ENCODE measurements around the gene PTPRT. TPM values are rescaled to one million over a fixed set of nuclear protein-coding genes. Genes with fewer than 3 reads are reported as not detected.

Gene PTPRT
- polyA plus RNA-seq, 2 of the 4 experiments (the other 2 are of a cell fraction), result not detected

DNA sequence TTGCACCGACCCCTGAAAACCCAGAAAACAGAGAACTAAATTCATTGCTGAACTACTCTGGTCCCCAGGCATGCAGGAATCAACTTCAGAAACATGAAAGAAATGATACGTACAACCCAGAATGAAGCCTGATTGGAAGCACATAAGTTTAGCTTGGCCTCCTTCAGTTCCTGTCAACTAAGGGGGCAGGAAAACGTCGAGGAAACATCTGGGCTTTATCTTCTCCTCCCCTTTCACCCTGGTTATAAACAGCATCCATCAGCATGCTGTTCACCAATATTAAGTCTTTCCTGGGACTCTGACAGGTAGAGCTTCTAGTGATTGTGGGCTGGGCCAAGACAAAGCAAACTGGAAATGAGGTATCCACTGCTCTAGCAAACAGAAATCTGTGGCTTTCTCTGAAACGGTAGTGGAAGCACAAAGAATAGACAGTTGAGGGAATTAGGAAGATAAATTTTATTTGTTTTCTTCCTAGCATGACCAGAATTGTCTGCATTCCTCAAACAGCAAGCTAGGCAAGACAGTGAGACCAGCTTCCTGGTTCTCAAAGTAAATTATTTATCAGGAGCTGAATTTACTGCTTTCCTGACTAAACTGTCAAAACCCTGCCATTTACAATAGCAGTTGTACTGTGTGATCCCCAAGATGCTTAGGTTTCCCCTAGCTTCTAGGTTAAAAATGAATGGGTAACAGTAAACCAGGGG, 134.4 kb downstream of the PTPRT start:
- CTCF ChIA-PET, result no interaction called here
- no peak for TF ChIP-seq NPAS2 (CRISPR knock-in tag; IDR thresholded peaks at IDR 0.05; ENCODE audit: borderline replicate concordance)
- TF ChIP-seq BHLHE40 (IDR thresholded peaks at IDR 0.05; ENCODE audit: low read depth, low read length), result no peak
- no peak for TF ChIP-seq MAFK (IDR thresholded peaks at IDR 0.05; ENCODE audit: partially characterized antibody)
- no peak for TF ChIP-seq POLR2AphosphoS2 (conservative IDR thresholded peaks at IDR 0.05; ENCODE audit: low read length)
- TF ChIP-seq HDAC2 (IDR thresholded peaks at IDR 0.05), result no peak
- TF ChIP-seq FOXS1 (CRISPR knock-in tag; IDR thresholded peaks at IDR 0.05), result no peak
- TF ChIP-seq CBX8 (IDR thresholded peaks at IDR 0.05), result no peak
- no peak for TF ChIP-seq ZC3H11A (IDR thresholded peaks at IDR 0.05)
- no peak for TF ChIP-seq CTCF (IDR thresholded peaks at IDR 0.05)
- no peaks in the 10 kb centered on the region for H3K9me3 ChIP-seq
- ATAC-seq, result no peak
- no peaks in the 10 kb centered on the region for H3K4me1 ChIP-seq
- FAIRE-seq, result no peak
- H3K4me3 ChIP-seq, result no peak overlapping the region
- DNase-seq (ENCODE audit: low read depth in 1 of 2, low spot score in 1 of 2), result no peak
- no peak overlapping the region for H3K27ac ChIP-seq
- 17% methylated on average over 5 of the region's 5 CpGs for WGBS (ENCODE audit: missing lambda C conversion rate)
- POLR2A ChIA-PET, result no interaction called here
- H3K4me2 ChIP-seq, result no peak overlapping the region

DNA sequence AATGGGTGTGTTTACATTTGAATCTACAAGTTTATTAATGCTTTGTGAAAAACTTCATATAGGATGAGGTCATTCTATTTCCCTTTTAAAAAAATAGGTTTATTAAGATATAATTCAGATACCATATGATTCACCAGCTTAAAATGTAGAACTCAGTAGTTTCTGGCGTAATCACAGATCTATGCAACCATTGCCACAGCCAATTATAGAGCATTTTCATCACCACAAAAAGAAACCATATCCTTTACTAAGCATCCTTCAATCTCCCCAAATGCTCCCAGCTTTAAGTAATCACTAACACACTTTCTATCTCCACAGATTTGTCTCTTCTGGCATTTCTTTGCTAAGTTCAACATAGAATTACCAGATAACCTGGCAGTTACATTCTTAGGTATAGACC, 137.2 kb downstream of the PTPRT start:
- CTCF ChIA-PET, result no interaction called here
- FAIRE-seq (no peak), ATAC-seq (no peak), DNase-seq (ENCODE audit: low read depth in 1 of 2, low spot score in 1 of 2) (no peak)
- no peak overlapping the region for H3K4me3 ChIP-seq
- no peak overlapping the region for H3K4me2 ChIP-seq
- POLR2A ChIA-PET, result no interaction called here
- no peaks in the 10 kb centered on the region for H3K9me3 ChIP-seq
- WGBS (ENCODE audit: missing lambda C conversion rate), result 0% methylated on average over 1 of the region's 1 CpG
- TF ChIP-seq CHD2 (IDR thresholded peaks at IDR 0.05; ENCODE audit: low read length, partially characterized antibody), result no peak
- no peak for TF ChIP-seq MYC (IDR thresholded peaks at IDR 0.05; ENCODE audit: borderline replicate concordance, low read length)
- no peak for TF ChIP-seq GATA3 (IDR thresholded peaks at IDR 0.05; ENCODE audit: borderline replicate concordance)
- TF ChIP-seq RFX5 (IDR thresholded peaks at IDR 0.05), result no peak
- no peak for TF ChIP-seq RAD21 (conservative IDR thresholded peaks at IDR 0.05 in 1 of 2, IDR thresholded peaks at IDR 0.05 in 1 of 2)
- no peak for TF ChIP-seq MAZ (IDR thresholded peaks at IDR 0.05; ENCODE audit: borderline replicate concordance, low read depth, low read length)
- TF ChIP-seq RNF2 (IDR thresholded peaks at IDR 0.05; ENCODE audit: borderline replicate concordance, low read depth), result no peak
- TF ChIP-seq, protein P1, sequence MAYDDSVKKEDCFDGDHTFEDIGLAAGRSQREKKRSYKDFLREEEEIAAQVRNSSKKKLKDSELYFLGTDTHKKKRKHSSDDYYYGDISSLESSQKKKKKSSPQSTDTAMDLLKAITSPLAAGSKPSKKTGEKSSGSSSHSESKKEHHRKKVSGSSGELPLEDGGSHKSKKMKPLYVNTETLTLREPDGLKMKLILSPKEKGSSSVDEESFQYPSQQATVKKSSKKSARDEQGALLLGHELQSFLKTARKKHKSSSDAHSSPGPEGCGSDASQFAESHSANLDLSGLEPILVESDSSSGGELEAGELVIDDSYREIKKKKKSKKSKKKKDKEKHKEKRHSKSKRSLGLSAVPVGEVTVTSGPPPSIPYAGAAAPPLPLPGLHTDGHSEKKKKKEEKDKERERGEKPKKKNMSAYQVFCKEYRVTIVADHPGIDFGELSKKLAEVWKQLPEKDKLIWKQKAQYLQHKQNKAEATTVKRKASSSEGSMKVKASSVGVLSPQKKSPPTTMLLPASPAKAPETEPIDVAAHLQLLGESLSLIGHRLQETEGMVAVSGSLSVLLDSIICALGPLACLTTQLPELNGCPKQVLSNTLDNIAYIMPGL (CRISPR knock-in tag; IDR thresholded peaks at IDR 0.05; ENCODE audit: borderline replicate concordance), result no peak
- TF ChIP-seq PHF8 (IDR thresholded peaks at IDR 0.05; ENCODE audit: borderline replicate concordance, low read depth), result no peak
- TF ChIP-seq CBX2 (IDR thresholded peaks at IDR 0.05; ENCODE audit: borderline replicate concordance, low read depth), result no peak
- no peak for TF ChIP-seq NPAS2 (CRISPR knock-in tag; IDR thresholded peaks at IDR 0.05; ENCODE audit: borderline replicate concordance)
- TF ChIP-seq FOSB (CRISPR knock-in tag; IDR thresholded peaks at IDR 0.05), result no peak
- TF ChIP-seq CHD4 (IDR thresholded peaks at IDR 0.05; ENCODE audit: borderline replicate concordance), result no peak
- no peak for TF ChIP-seq USF2 (IDR thresholded peaks at IDR 0.05)
- TF ChIP-seq HOXB5 (CRISPR knock-in tag; IDR thresholded peaks at IDR 0.05), result no peak
- H3K27ac ChIP-seq, result no peak overlapping the region
- H3K4me1 ChIP-seq, result no peaks in the 10 kb centered on the region

All from A549 (cell line).